ENCODE results near the gene CEP44.
"Not testable (repeated sequence)": the region's sequence is repeated elsewhere in the genome, so short reads cannot be mapped to it uniquely, and the experiment has no call there.

The CEP44 gene

GRCh38 chr4:174295142-174295541, 11.4 kb downstream of the CEP44 start:
- not testable (repeated sequence) for H3K27ac Mint-ChIP-seq, H3K27me3 Mint-ChIP-seq, ATAC-seq, H3K4me3 Mint-ChIP-seq
- H3K36me3 Mint-ChIP-seq, result peaks cover 54% of the 10 kb centered on the region
- peaks cover 16% of the 10 kb centered on the region for H3K9me3 Mint-ChIP-seq
- peaks cover 17% of the 10 kb centered on the region for H3K4me1 Mint-ChIP-seq

GRCh38 chr4:174303687-174304086, 20.0 kb downstream of the CEP44 start:
- no peak for ATAC-seq
- Mint-ChIP-seq H3K4me3 (no peak overlapping the region), H3K27me3 (no peaks in the 10 kb centered on the region), H3K9me3 (no peaks in the 10 kb centered on the region), H3K27ac (no peak overlapping the region), H3K36me3 (peaks cover 56% of the 10 kb centered on the region), H3K4me1 (no peaks in the 10 kb centered on the region)

- no peaks in the 10 kb centered on the region for H3K4me1 Mint-ChIP-seq
- H3K9me3 Mint-ChIP-seq, result no peaks in the 10 kb centered on the region
- peaks cover 55% of the 10 kb centered on the region for H3K36me3 Mint-ChIP-seq
- H3K27ac Mint-ChIP-seq, result no peak overlapping the region
- ATAC-seq, result no peak
- H3K4me3 Mint-ChIP-seq, result no peak overlapping the region
- H3K27me3 Mint-ChIP-seq, result no peaks in the 10 kb centered on the region
Observed at GRCh38 chr4:174304664-174305063, 21.0 kb downstream of the CEP44 start.

- no peak overlapping the region for H3K27ac Mint-ChIP-seq
- peaks cover 44% of the 10 kb centered on the region for H3K36me3 Mint-ChIP-seq
- ATAC-seq, result no peak
- no peak overlapping the region for H3K4me3 Mint-ChIP-seq
- H3K9me3 Mint-ChIP-seq, result no peaks in the 10 kb centered on the region
- no peaks in the 10 kb centered on the region for H3K4me1 Mint-ChIP-seq
- no peaks in the 10 kb centered on the region for H3K27me3 Mint-ChIP-seq
Observed at GRCh38 chr4:174305961-174306360, 22.2 kb downstream of the CEP44 start.

GRCh38 chr4:174307694-174308093, 24.0 kb downstream of the CEP44 start:
- H3K27ac Mint-ChIP-seq, result no peak overlapping the region
- ATAC-seq, result no peak
- no peaks in the 10 kb centered on the region for H3K27me3 Mint-ChIP-seq
- no peaks in the 10 kb centered on the region for H3K4me1 Mint-ChIP-seq
- H3K36me3 Mint-ChIP-seq, result peaks cover 36% of the 10 kb centered on the region
- no peak overlapping the region for H3K4me3 Mint-ChIP-seq
- H3K9me3 Mint-ChIP-seq, result no peaks in the 10 kb centered on the region

DNA sequence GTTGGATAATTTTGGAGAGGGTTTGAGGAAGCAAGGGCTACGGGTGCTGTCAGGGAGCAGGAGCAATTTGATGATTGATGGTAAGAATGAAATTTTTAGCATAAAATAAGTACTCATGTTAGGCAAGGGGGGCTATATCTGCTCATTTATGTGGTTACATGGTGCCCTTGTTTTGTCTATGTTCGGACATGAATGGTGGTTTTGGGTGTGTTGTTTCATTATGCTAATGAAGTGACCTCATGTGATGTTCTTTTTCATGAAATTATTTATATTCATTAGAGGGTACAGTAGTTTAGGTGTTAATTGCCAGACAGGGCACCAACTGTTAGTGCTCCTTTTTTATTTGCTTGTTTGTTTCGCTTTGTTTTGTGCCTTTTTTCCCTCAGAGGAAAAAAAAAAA, 29.3 kb downstream of the CEP44 start:
- no peaks in the 10 kb centered on the region for H3K4me1 Mint-ChIP-seq
- peaks cover 29% of the 10 kb centered on the region for H3K36me3 Mint-ChIP-seq
- H3K27ac Mint-ChIP-seq, result no peak overlapping the region
- H3K27me3 Mint-ChIP-seq, result no peaks in the 10 kb centered on the region
- ATAC-seq, result no peak
- no peak overlapping the region for H3K4me3 Mint-ChIP-seq
- no peaks in the 10 kb centered on the region for H3K9me3 Mint-ChIP-seq

GRCh38 chr4:174314274-174314673, 30.6 kb downstream of the CEP44 start:
- H3K9me3 Mint-ChIP-seq, result no peaks in the 10 kb centered on the region
- no peak overlapping the region for H3K27ac Mint-ChIP-seq
- no peaks in the 10 kb centered on the region for H3K27me3 Mint-ChIP-seq
- H3K4me1 Mint-ChIP-seq, result no peaks in the 10 kb centered on the region
- no peak overlapping the region for H3K4me3 Mint-ChIP-seq
- peaks cover 19% of the 10 kb centered on the region for H3K36me3 Mint-ChIP-seq
- ATAC-seq, result no peak

DNA sequence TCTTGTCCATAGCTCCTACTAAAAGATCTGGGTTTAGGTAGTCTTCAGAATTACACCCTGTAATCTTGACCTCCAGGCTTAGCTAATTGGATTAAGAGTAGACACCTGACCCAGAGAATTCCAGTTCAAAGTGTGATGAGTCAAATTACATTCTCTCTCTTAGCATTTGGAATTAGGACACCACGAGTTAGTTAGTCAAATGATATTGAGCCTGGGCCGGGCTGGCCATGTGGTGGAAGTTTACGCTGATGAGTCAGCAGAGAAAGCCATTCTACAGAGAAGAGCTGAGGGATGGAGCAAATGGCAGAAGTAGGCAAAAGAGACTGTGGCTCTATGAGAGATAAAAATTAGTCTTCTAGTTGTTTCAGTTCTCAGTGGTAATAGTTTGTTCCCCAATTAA, 31.1 kb downstream of the CEP44 start:
- no peaks in the 10 kb centered on the region for H3K4me1 Mint-ChIP-seq
- H3K9me3 Mint-ChIP-seq, result no peaks in the 10 kb centered on the region
- no peak overlapping the region for H3K4me3 Mint-ChIP-seq
- no peak overlapping the region for H3K27ac Mint-ChIP-seq
- H3K27me3 Mint-ChIP-seq, result no peaks in the 10 kb centered on the region
- peaks cover 18% of the 10 kb centered on the region for H3K36me3 Mint-ChIP-seq
- ATAC-seq, result no peak

GRCh38 chr4:174316546-174316945, 32.8 kb downstream of the CEP44 start:
- Mint-ChIP-seq H3K9me3 (no peaks in the 10 kb centered on the region), H3K27ac (no peak overlapping the region), H3K36me3 (peaks cover 18% of the 10 kb centered on the region), H3K4me3 (no peak overlapping the region), H3K27me3 (no peaks in the 10 kb centered on the region), H3K4me1 (no peaks in the 10 kb centered on the region)
- ATAC-seq, result no peak

GRCh38 chr4:174316954-174317353, 33.2 kb downstream of the CEP44 start:
- no peak for ATAC-seq
- Mint-ChIP-seq H3K4me3 (no peak overlapping the region), H3K27me3 (no peaks in the 10 kb centered on the region), H3K36me3 (peaks cover 18% of the 10 kb centered on the region), H3K4me1 (no peaks in the 10 kb centered on the region), H3K9me3 (no peaks in the 10 kb centered on the region), H3K27ac (no peak overlapping the region)

DNA sequence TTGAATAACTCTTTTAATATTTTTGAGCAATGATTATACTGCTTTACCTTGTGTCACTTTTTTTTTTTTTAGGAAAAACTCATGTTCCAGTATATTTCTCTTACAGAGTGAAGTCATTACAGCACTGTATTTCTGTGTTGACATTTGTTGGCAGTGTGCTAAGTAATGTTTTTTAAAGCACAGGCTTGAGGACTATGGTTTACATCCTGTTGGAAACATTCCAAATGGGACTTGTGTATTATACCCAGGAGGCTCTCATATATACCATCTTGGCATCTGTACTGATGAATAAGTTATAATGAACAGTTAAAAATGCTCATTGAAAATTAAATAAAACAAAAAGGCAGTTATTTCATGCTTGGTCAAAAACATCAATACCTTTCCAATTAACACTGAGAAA, 33.8 kb downstream of the CEP44 start:
- no peak for ATAC-seq
- Mint-ChIP-seq H3K9me3 (no peaks in the 10 kb centered on the region), H3K27ac (no peak overlapping the region), H3K4me1 (no peaks in the 10 kb centered on the region), H3K27me3 (no peaks in the 10 kb centered on the region), H3K4me3 (no peak overlapping the region), H3K36me3 (peaks cover 17% of the 10 kb centered on the region)

GRCh38 chr4:174318829-174319764, 35.4 kb downstream of the CEP44 start:
- ATAC-seq, result no peak
- no peaks in the 10 kb centered on the region for H3K4me1 Mint-ChIP-seq
- no peaks in the 10 kb centered on the region for H3K9me3 Mint-ChIP-seq
- H3K27ac Mint-ChIP-seq, result no peak overlapping the region
- no peak overlapping the region for H3K4me3 Mint-ChIP-seq
- H3K27me3 Mint-ChIP-seq, result no peaks in the 10 kb centered on the region
- peaks cover 5% of the 10 kb centered on the region for H3K36me3 Mint-ChIP-seq

GRCh38 chr4:174320494-174321199, 36.9 kb downstream of the CEP44 start:
- Mint-ChIP-seq H3K9me3 (no peaks in the 10 kb centered on the region), H3K27ac (no peak overlapping the region), H3K4me3 (no peak overlapping the region), H3K36me3 (no peaks in the 10 kb centered on the region), H3K4me1 (no peaks in the 10 kb centered on the region), H3K27me3 (no peaks in the 10 kb centered on the region)
- no peak for ATAC-seq

DNA sequence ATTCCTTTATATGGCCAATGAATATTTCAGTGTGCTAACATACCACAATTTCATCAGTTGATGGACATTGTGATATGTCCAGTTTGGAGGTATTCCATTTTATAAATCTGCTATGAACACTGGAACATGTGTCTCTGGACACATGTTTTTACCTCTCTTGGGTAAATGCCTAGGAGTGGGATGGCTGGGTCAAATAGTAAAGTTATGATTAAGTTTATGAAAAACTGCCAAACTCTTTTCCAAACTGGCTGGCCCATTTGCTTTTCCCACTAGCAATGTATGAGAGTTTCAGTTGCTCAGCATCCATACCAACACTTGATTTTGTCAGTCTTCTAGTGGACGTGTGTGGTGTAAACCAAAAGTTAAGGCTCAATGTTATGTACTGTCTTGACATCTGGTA, 40.5 kb downstream of the CEP44 start:
- no peaks in the 10 kb centered on the region for H3K9me3 Mint-ChIP-seq
- H3K36me3 Mint-ChIP-seq, result no peaks in the 10 kb centered on the region
- H3K4me1 Mint-ChIP-seq, result no peaks in the 10 kb centered on the region
- H3K27me3 Mint-ChIP-seq, result no peaks in the 10 kb centered on the region
- H3K27ac Mint-ChIP-seq, result no peak overlapping the region
- no peak overlapping the region for H3K4me3 Mint-ChIP-seq
- ATAC-seq, result no peak

GRCh38 chr4:174324725-174325124, 41.0 kb downstream of the CEP44 start:
- Mint-ChIP-seq H3K27me3 (no peaks in the 10 kb centered on the region), H3K27ac (no peak overlapping the region), H3K9me3 (no peaks in the 10 kb centered on the region), H3K36me3 (no peaks in the 10 kb centered on the region), H3K4me3 (no peak overlapping the region), H3K4me1 (no peaks in the 10 kb centered on the region)
- ATAC-seq, result no peak
